A549 (cell line): Measurements from ENCODE around the gene NCKIPSD.
A peak's percentile ranks its signal among the peaks of the same experiment; 100 is the strongest.

Experiments
- CBX2 ChIP-seq: fragments of 200-600 bp; sonication (generic); IDR thresholded peaks from 2 replicates; pipeline ENCODE4 v1.6.1; 2016; ENCODE audit warnings: low read depth, mild to moderate bottlenecking, borderline replicate concordance
- CHD2 ChIP-seq: fragments of 150-350 bp; IDR thresholded peaks from 2 replicates; pipeline ENCODE4 v1.6.1; 2014; ENCODE audit warnings: low read length; ENCODE audit not compliant: partially characterized antibody
- CHD4 ChIP-seq: fragments of 200-600 bp; sonication (generic); IDR thresholded peaks from 2 replicates; pipeline ENCODE4 v1.6.1; 2016; ENCODE audit warnings: antibody characterized with exemption, mild to moderate bottlenecking, borderline replicate concordance
- EP300 ChIP-seq, 2 experiments: fragments of >200 bp; sonication (Bioruptor Twin); formaldehyde crosslinking; IDR thresholded peaks; 2 replicates in 1 of 2; 3 replicates in 1 of 2; pipeline ENCODE4 v1.6.1; 2016 to 2017
- ESRRA ChIP-seq: fragments of 150-350 bp; IDR thresholded peaks from 2 replicates; pipeline ENCODE4 v1.6.1; 2014; ENCODE audit warnings: mild to moderate bottlenecking, low read length, borderline replicate concordance
- HDAC2 ChIP-seq: fragments of 200-600 bp; sonication (generic); IDR thresholded peaks from 2 replicates; pipeline ENCODE4 v1.6.1; 2016
- HOXA7 ChIP-seq: fragments of 250-450 bp; sonication (Bioruptor Pico); IDR thresholded peaks from 2 replicates; pipeline ENCODE4 v1.5.0; 2020; ENCODE audit warnings: mild to moderate bottlenecking, moderate library complexity
- JUN ChIP-seq, 2 experiments: fragments of >200 bp; sonication (Bioruptor Twin); formaldehyde crosslinking; IDR thresholded peaks; 2 replicates in 1 of 2; 3 replicates in 1 of 2; pipeline ENCODE4 v1.6.1; 2016 to 2017
- POLR2A ChIP-seq: IDR thresholded peaks from 2 replicates; pipeline ENCODE4 v1.6.1; 2012; ENCODE audit warnings: mild to moderate bottlenecking, low read length
- RFX5 ChIP-seq: fragments of 450-650 bp; IDR thresholded peaks from 2 replicates; pipeline ENCODE4 v1.7.1; 2014; ENCODE audit warnings: antibody characterized with exemption, mild to moderate bottlenecking, moderate library complexity
- SREBF2 ChIP-seq: fragments of 450-650 bp; IDR thresholded peaks from 2 replicates; pipeline ENCODE4 v1.6.1; 2014; ENCODE audit warnings: mild to moderate bottlenecking, moderate library complexity
- ZC3H11A ChIP-seq: fragments of 450-650 bp; IDR thresholded peaks from 2 replicates; pipeline ENCODE4 v1.6.1; 2014; ENCODE audit warnings: antibody characterized with exemption, mild to moderate bottlenecking
- TF ChIP-seq, protein P1 (sequence below): fragments of >200 bp; sonication (Bioruptor Twin); formaldehyde crosslinking; IDR thresholded peaks from 3 replicates; pipeline ENCODE4 v1.5.1; 2016
- TF ChIP-seq, protein P2 (sequence below): fragments of 450-650 bp; IDR thresholded peaks from 2 replicates; pipeline ENCODE4 v1.6.1; 2014; ENCODE audit warnings: antibody characterized with exemption

DNA sequence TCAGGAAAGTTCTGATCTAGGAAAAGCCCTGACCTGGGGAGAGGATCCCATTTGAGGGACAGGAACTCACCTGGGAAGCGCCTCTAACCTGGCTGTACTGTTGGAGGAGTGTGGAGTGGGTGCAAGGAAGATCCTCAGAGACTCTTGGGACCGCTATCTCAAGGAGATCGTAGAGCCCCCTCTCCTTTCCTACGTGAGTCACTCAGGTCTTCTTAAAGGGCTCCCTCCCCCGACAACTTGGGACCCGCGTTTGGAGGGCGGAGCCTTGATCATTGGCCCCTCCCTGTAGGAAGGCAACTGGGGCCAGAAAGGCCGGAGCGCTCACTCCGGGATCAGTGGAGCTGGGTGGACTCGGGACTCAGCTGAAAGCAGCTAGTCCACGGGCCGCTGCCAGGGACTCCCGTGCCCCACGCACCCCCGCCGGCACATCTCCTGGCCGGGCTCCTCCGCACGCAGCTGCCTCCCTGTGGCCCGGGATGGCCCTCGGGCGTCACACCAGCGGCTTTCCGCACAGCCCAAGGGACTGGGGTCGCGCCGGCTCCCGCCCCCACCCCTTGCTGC is 51.0 kb downstream of the NCKIPSD start:
- TF ChIP-seq JUN (IDR thresholded peaks at IDR 0.05) = no peak
- no peak for TF ChIP-seq CBX2
- TF ChIP-seq HOXA7 (CRISPR knock-in tag) = no peak
- no peak for TF ChIP-seq RFX5
- TF ChIP-seq, protein P1, sequence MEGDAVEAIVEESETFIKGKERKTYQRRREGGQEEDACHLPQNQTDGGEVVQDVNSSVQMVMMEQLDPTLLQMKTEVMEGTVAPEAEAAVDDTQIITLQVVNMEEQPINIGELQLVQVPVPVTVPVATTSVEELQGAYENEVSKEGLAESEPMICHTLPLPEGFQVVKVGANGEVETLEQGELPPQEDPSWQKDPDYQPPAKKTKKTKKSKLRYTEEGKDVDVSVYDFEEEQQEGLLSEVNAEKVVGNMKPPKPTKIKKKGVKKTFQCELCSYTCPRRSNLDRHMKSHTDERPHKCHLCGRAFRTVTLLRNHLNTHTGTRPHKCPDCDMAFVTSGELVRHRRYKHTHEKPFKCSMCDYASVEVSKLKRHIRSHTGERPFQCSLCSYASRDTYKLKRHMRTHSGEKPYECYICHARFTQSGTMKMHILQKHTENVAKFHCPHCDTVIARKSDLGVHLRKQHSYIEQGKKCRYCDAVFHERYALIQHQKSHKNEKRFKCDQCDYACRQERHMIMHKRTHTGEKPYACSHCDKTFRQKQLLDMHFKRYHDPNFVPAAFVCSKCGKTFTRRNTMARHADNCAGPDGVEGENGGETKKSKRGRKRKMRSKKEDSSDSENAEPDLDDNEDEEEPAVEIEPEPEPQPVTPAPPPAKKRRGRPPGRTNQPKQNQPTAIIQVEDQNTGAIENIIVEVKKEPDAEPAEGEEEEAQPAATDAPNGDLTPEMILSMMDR = no peak
- no peak for TF ChIP-seq HDAC2
- no peak for TF ChIP-seq CHD2
- TF ChIP-seq ESRRA = no peak
- no peak for TF ChIP-seq EP300 (IDR thresholded peaks at IDR 0.05)
- no peak for TF ChIP-seq CHD4
- TF ChIP-seq POLR2A = peak; percentile 13; the same call in 1 of the 2 replicates
- no peak for TF ChIP-seq SREBF2
- TF ChIP-seq, protein P2, sequence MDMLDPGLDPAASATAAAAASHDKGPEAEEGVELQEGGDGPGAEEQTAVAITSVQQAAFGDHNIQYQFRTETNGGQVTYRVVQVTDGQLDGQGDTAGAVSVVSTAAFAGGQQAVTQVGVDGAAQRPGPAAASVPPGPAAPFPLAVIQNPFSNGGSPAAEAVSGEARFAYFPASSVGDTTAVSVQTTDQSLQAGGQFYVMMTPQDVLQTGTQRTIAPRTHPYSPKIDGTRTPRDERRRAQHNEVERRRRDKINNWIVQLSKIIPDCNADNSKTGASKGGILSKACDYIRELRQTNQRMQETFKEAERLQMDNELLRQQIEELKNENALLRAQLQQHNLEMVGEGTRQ = no peak
- TF ChIP-seq ZC3H11A = no peak
